ENCODE data around the gene IKBIP.

DNA sequence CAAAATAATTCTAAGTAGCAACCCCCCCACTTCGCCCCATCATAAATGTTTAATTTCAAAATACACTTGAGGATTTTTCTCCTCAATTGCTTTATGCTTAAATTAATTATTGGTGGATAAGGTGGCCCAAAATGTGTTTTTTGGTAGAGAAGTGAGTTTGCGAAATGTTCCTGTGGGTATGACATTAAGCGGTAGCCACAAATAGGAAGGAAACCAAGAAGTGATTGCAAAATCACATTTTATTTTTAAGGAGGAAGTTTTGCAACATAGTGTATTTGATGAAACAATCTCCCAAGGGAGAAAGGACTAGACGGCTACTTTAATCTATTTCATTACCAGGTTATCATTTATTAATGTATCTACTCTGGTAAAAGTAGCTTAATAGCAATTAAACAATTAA, 25.6 kb downstream of the IKBIP start:
- TF ChIP-seq, protein P1, sequence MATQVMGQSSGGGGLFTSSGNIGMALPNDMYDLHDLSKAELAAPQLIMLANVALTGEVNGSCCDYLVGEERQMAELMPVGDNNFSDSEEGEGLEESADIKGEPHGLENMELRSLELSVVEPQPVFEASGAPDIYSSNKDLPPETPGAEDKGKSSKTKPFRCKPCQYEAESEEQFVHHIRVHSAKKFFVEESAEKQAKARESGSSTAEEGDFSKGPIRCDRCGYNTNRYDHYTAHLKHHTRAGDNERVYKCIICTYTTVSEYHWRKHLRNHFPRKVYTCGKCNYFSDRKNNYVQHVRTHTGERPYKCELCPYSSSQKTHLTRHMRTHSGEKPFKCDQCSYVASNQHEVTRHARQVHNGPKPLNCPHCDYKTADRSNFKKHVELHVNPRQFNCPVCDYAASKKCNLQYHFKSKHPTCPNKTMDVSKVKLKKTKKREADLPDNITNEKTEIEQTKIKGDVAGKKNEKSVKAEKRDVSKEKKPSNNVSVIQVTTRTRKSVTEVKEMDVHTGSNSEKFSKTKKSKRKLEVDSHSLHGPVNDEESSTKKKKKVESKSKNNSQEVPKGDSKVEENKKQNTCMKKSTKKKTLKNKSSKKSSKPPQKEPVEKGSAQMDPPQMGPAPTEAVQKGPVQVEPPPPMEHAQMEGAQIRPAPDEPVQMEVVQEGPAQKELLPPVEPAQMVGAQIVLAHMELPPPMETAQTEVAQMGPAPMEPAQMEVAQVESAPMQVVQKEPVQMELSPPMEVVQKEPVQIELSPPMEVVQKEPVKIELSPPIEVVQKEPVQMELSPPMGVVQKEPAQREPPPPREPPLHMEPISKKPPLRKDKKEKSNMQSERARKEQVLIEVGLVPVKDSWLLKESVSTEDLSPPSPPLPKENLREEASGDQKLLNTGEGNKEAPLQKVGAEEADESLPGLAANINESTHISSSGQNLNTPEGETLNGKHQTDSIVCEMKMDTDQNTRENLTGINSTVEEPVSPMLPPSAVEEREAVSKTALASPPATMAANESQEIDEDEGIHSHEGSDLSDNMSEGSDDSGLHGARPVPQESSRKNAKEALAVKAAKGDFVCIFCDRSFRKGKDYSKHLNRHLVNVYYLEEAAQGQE (IDR thresholded peaks at IDR 0.05; ENCODE audit: insufficient replicate concordance, low read depth), result no peak
- TF ChIP-seq, protein P2, sequence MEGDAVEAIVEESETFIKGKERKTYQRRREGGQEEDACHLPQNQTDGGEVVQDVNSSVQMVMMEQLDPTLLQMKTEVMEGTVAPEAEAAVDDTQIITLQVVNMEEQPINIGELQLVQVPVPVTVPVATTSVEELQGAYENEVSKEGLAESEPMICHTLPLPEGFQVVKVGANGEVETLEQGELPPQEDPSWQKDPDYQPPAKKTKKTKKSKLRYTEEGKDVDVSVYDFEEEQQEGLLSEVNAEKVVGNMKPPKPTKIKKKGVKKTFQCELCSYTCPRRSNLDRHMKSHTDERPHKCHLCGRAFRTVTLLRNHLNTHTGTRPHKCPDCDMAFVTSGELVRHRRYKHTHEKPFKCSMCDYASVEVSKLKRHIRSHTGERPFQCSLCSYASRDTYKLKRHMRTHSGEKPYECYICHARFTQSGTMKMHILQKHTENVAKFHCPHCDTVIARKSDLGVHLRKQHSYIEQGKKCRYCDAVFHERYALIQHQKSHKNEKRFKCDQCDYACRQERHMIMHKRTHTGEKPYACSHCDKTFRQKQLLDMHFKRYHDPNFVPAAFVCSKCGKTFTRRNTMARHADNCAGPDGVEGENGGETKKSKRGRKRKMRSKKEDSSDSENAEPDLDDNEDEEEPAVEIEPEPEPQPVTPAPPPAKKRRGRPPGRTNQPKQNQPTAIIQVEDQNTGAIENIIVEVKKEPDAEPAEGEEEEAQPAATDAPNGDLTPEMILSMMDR (IDR thresholded peaks at IDR 0.05; ENCODE audit: insufficient read depth, low read length), result no peak
- TF ChIP-seq POLR2AphosphoS5 (IDR thresholded peaks at IDR 0.05; ENCODE audit: low read depth) (peak; percentile 64; the same call in 1 of the 2 replicates), SPI1 (IDR thresholded peaks at IDR 0.05; ENCODE audit: borderline replicate concordance, low read depth) (peak; percentile 75; the same call in 1 of the 2 replicates)

Data from HL-60 (cell line).